SK-N-SH treated with all-trans-retinoic acid at 6 μM for 48 hours (cell line): ENCODE measurements around the gene DGKE.

ENCODE experiments used
- ATAC-seq: fragments of 200-7000 bp; cut with Tn5 transposase; 3 replicates; pipeline ENCODE4 v1.9.1; 2020; ENCODE audit warnings: mild to moderate bottlenecking, moderate library complexity
- ARNTL ChIP-seq: fragments of 450-650 bp; formaldehyde crosslinking; IDR thresholded peaks from 2 replicates; pipeline ENCODE4 v1.5.0; 2020; ENCODE audit warnings: low read depth, mild to moderate bottlenecking, moderate library complexity, borderline replicate concordance
- BACH2 ChIP-seq: fragments of 250-450 bp; sonication (Bioruptor Pico); IDR thresholded peaks from 2 replicates; pipeline ENCODE4 v1.9.0; 2021; ENCODE audit warnings: mild to moderate bottlenecking, borderline replicate concordance
- CREB5 ChIP-seq: fragments of 250-450 bp; sonication (Bioruptor Pico); IDR thresholded peaks from 2 replicates; pipeline ENCODE4 v1.5.1; 2020; ENCODE audit warnings: low read depth, mild to moderate bottlenecking, moderate library complexity
- CSDC2 ChIP-seq: fragments of 250-450 bp; sonication (Bioruptor Pico); IDR thresholded peaks from 2 replicates; pipeline ENCODE4 v1.5.0; 2020; ENCODE audit warnings: mild to moderate bottlenecking, moderate library complexity
- ESRRG ChIP-seq: fragments of 250-450 bp; sonication (Bioruptor Pico); IDR thresholded peaks from 2 replicates; pipeline ENCODE4 v1.6.1; 2021; ENCODE audit warnings: mild to moderate bottlenecking
- ISL1 ChIP-seq: fragments of 250-450 bp; sonication (Bioruptor Pico); IDR thresholded peaks from 2 replicates; pipeline ENCODE4 v2.1.2; 2022; ENCODE audit warnings: mild to moderate bottlenecking, moderate library complexity
- OSR1 ChIP-seq: fragments of 250-450 bp; sonication (Bioruptor Pico); IDR thresholded peaks from 2 replicates; pipeline ENCODE4 v1.8.0; 2022; ENCODE audit warnings: moderate library complexity, mild to moderate bottlenecking, inconsistent platforms
- RARB ChIP-seq: fragments of 250-450 bp; sonication (Bioruptor Pico); IDR thresholded peaks from 2 replicates; pipeline ENCODE4 v1.8.0; 2021; ENCODE audit warnings: mild to moderate bottlenecking, moderate library complexity
- SNAI2 ChIP-seq: fragments of 250-450 bp; sonication (Bioruptor Pico); IDR thresholded peaks from 2 replicates; pipeline ENCODE4 v1.5.0; 2020; ENCODE audit warnings: mild to moderate bottlenecking, moderate library complexity
- TCF4 ChIP-seq: fragments of 250-450 bp; sonication (Bioruptor Pico); IDR thresholded peaks from 2 replicates; pipeline ENCODE4 v1.8.0; 2021; ENCODE audit warnings: mild to moderate bottlenecking, moderate library complexity, borderline replicate concordance
- TOX ChIP-seq: fragments of 250-450 bp; sonication (Bioruptor Pico); IDR thresholded peaks from 2 replicates; pipeline ENCODE4 v1.8.0; 2021; ENCODE audit warnings: mild to moderate bottlenecking, moderate library complexity, borderline replicate concordance
- TSHZ2 ChIP-seq: fragments of 250-450 bp; sonication (Bioruptor Pico); IDR thresholded peaks from 2 replicates; pipeline ENCODE4 v1.5.0; 2020; ENCODE audit warnings: mild to moderate bottlenecking, moderate library complexity
- ZC3H10 ChIP-seq: fragments of 250-450 bp; sonication (Bioruptor Pico); IDR thresholded peaks from 2 replicates; pipeline ENCODE4 v1.5.1; 2021; ENCODE audit warnings: mild to moderate bottlenecking, moderate library complexity
- ZFP3 ChIP-seq: fragments of 250-450 bp; sonication (Bioruptor Pico); IDR thresholded peaks from 2 replicates; pipeline ENCODE4 v1.5.0; 2020; ENCODE audit warnings: mild to moderate bottlenecking, moderate library complexity
- ZFP30 ChIP-seq: fragments of 450-650 bp; formaldehyde crosslinking; IDR thresholded peaks from 2 replicates; pipeline ENCODE4 v1.5.0; 2022; ENCODE audit warnings: mild to moderate bottlenecking, moderate library complexity
- ZNF565 ChIP-seq: fragments of 450-650 bp; formaldehyde crosslinking; conservative IDR thresholded peaks from 2 replicates; pipeline ENCODE4 v1.5.0; 2020; ENCODE audit warnings: low read depth, mild to moderate bottlenecking, moderate library complexity
- ZNF70 ChIP-seq: fragments of 450-650 bp; formaldehyde crosslinking; IDR thresholded peaks from 2 replicates; pipeline ENCODE4 v1.5.0; 2020; ENCODE audit warnings: mild to moderate bottlenecking, moderate library complexity
- ZNF8 ChIP-seq: fragments of 450-650 bp; formaldehyde crosslinking; IDR thresholded peaks from 2 replicates; pipeline ENCODE4 v1.5.0; 2020; ENCODE audit warnings: mild to moderate bottlenecking, moderate library complexity
- TF ChIP-seq, protein P1 (sequence below): fragments of 250-450 bp; sonication (Bioruptor Pico); IDR thresholded peaks from 2 replicates; pipeline ENCODE4 v1.5.1; 2021; ENCODE audit warnings: mild to moderate bottlenecking, moderate library complexity
- TF ChIP-seq, protein P2 (sequence below): fragments of 250-450 bp; sonication (Bioruptor Pico); IDR thresholded peaks from 2 replicates; pipeline ENCODE4 v1.8.0; 2020; ENCODE audit warnings: mild to moderate bottlenecking, moderate library complexity, borderline replicate concordance
- TF ChIP-seq, protein P3 (sequence below): fragments of 250-450 bp; sonication (Bioruptor Pico); IDR thresholded peaks from 2 replicates; pipeline ENCODE4 v1.8.0; 2021; ENCODE audit warnings: low read depth, mild to moderate bottlenecking, moderate library complexity, borderline replicate concordance

DGKE gene

DNA sequence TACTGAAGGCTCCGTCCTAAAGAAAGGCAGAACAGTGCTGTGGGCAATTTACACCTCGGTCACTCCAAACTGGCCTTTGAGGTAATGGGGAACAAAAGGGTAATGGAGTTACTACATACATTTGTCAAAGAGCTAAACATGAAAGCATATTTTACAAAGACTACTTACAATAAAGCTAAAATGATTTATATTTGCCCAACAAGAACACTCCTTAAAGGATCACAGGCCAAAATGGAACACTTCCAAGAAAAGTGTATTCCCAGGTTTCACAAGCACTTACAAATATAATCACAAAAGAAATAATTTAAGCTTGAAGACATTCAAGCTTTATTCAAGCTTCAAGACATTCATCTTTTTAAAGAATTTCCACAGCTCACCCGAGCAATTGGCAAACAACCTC is 29.5 kb upstream of the DGKE start:
- TF ChIP-seq CSDC2 (CRISPR knock-in tag), result no peak
- no peak for TF ChIP-seq TCF4
- TF ChIP-seq ZNF8, result no peak
- TF ChIP-seq SNAI2 (CRISPR knock-in tag), result no peak
- TF ChIP-seq, protein P1, sequence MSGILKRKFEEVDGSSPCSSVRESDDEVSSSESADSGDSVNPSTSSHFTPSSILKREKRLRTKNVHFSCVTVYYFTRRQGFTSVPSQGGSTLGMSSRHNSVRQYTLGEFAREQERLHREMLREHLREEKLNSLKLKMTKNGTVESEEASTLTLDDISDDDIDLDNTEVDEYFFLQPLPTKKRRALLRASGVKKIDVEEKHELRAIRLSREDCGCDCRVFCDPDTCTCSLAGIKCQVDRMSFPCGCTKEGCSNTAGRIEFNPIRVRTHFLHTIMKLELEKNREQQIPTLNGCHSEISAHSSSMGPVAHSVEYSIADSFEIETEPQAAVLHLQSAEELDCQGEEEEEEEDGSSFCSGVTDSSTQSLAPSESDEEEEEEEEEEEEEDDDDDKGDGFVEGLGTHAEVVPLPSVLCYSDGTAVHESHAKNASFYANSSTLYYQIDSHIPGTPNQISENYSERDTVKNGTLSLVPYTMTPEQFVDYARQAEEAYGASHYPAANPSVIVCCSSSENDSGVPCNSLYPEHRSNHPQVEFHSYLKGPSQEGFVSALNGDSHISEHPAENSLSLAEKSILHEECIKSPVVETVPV (CRISPR knock-in tag), result no peak
- TF ChIP-seq ZNF70 (CRISPR knock-in tag), result no peak
- no peak for ATAC-seq

GRCh38 chr17:56806949-56807348 is 27.0 kb upstream of the DGKE start:
- TF ChIP-seq ZNF8, result no peak
- TF ChIP-seq ZFP3 (CRISPR knock-in tag), result no peak
- TF ChIP-seq ZC3H10 (CRISPR knock-in tag), result no peak
- ATAC-seq, result no peak

DNA sequence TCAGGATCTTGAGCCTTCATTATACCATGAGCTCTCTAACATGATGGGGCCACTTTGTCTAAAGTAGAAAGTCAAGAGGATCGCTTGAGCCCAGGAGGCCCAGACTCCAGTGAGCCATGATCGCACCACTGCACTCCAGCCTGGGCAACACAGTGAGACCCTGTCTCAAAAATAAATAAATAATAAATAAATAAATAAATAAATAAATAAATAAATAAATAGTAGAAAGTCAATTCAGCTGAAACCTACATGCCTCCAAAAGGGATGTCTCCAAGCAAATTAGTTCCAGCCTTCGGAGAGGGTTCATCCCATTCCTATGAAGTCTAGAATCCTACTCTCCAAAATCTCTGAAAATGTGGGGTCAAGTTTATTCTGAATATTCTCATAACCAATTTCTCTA is 26.2 kb upstream of the DGKE start:
- ATAC-seq, result no peak
- TF ChIP-seq ZNF70 (CRISPR knock-in tag), result no peak
- TF ChIP-seq ESRRG (CRISPR knock-in tag), result no peak
- TF ChIP-seq ZC3H10 (CRISPR knock-in tag), result no peak
- TF ChIP-seq ZNF8, result no peak
- TF ChIP-seq, protein P2, sequence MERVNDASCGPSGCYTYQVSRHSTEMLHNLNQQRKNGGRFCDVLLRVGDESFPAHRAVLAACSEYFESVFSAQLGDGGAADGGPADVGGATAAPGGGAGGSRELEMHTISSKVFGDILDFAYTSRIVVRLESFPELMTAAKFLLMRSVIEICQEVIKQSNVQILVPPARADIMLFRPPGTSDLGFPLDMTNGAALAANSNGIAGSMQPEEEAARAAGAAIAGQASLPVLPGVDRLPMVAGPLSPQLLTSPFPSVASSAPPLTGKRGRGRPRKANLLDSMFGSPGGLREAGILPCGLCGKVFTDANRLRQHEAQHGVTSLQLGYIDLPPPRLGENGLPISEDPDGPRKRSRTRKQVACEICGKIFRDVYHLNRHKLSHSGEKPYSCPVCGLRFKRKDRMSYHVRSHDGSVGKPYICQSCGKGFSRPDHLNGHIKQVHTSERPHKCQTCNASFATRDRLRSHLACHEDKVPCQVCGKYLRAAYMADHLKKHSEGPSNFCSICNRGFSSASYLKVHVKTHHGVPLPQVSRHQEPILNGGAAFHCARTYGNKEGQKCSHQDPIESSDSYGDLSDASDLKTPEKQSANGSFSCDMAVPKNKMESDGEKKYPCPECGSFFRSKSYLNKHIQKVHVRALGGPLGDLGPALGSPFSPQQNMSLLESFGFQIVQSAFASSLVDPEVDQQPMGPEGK (CRISPR knock-in tag), result no peak
- no peak for TF ChIP-seq TOX (CRISPR knock-in tag)
- TF ChIP-seq ZFP30 (CRISPR knock-in tag), result no peak
- no peak for TF ChIP-seq ZNF565 (CRISPR knock-in tag)
- no peak for TF ChIP-seq BACH2 (CRISPR knock-in tag)
- TF ChIP-seq CREB5 (CRISPR knock-in tag), result no peak
- TF ChIP-seq TSHZ2 (CRISPR knock-in tag), result no peak
- TF ChIP-seq ZFP3 (CRISPR knock-in tag), result no peak
- no peak for TF ChIP-seq ARNTL (CRISPR knock-in tag)
- no peak for TF ChIP-seq ISL1 (CRISPR knock-in tag)
- TF ChIP-seq RARB (CRISPR knock-in tag), result no peak
- TF ChIP-seq, protein P3, sequence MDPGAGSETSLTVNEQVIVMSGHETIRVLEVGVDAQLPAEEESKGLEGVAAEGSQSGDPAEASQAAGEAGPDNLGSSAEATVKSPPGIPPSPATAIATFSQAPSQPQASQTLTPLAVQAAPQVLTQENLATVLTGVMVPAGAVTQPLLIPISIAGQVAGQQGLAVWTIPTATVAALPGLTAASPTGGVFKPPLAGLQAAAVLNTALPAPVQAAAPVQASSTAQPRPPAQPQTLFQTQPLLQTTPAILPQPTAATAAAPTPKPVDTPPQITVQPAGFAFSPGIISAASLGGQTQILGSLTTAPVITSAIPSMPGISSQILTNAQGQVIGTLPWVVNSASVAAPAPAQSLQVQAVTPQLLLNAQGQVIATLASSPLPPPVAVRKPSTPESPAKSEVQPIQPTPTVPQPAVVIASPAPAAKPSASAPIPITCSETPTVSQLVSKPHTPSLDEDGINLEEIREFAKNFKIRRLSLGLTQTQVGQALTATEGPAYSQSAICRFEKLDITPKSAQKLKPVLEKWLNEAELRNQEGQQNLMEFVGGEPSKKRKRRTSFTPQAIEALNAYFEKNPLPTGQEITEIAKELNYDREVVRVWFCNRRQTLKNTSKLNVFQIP (CRISPR knock-in tag), result no peak
- TF ChIP-seq, protein P1 (CRISPR knock-in tag), result no peak
- no peak for TF ChIP-seq TCF4
- TF ChIP-seq OSR1, result no peak
